Adrenal gland (tissue), 12 donors: ENCODE results near the gene CACNA1C. TPM values are rescaled to one million over a fixed set of nuclear protein-coding genes. Genes with fewer than 3 reads are reported as not detected.
A peak's percentile ranks its signal among the peaks of the same experiment; 100 is the strongest.

Source experiments
- DNase-seq, 7 donors: peaks; one replicate each; pipeline ENCODE4 v3.0.0-alpha.2; 2019 to 2020
- H3K27ac ChIP-seq, 5 donors: fragments of 200-600 bp; sonication (generic) in 4 of 5; 1 replicate in 3 of 5; 2 replicates in 2 of 5; pipeline versions ENCODE4 v1.5.1 to v1.8.0; 2016 to 2020; ENCODE audit warnings: mild to moderate bottlenecking in 1 of 5
- H3K27me3 ChIP-seq: fragments of 200-600 bp; 2 replicates; pipeline ENCODE4 v1.8.0; 2021
- H3K36me3 ChIP-seq, 2 donors: fragments of 200-600 bp; replicated peaks in 1 of 2; 1 replicate in 1 of 2; 2 replicates in 1 of 2; pipeline versions ENCODE4 v1.5.1 to v1.8.0; 2018 to 2022
- H3K4me1 ChIP-seq, 2 donors: fragments of 200-600 bp; replicated peaks in 1 of 2; 1 replicate in 1 of 2; 2 replicates in 1 of 2; pipeline versions ENCODE4 v1.5.1 to v1.8.0; 2018 to 2021
- H3K4me3 ChIP-seq, 4 donors: fragments of 200-600 bp; sonication (generic) in 3 of 4; one replicate each; pipeline ENCODE4 v1.5.1; 2016 to 2018
- H3K9me3 ChIP-seq, 3 donors: fragments of 200-600 bp; sonication (generic) in 1 of 3; replicated peaks in 1 of 3; 1 replicate in 2 of 3; 2 replicates in 1 of 3; pipeline versions ENCODE4 v1.5.1 to v1.8.0; 2016 to 2021
- CTCF ChIP-seq, 6 experiments: fragments of 450-650 bp in 4 of 6; fragments of 200-600 bp in 2 of 6; sonication (generic) in 1 of 6; IDR thresholded peaks; 1 replicate in 5 of 6; 2 replicates in 1 of 6; pipeline versions ENCODE4 v1.5.1 to v1.8.0; 2016 to 2021; ENCODE audit warnings: antibody characterized with exemption in 6 of 6, mild to moderate bottlenecking in 2 of 6, moderate library complexity in 1 of 6
- POLR2A ChIP-seq, 2 donors: fragments of 450-650 bp; IDR thresholded peaks; one replicate each; pipeline ENCODE4 v1.6.1; 2017; ENCODE audit warnings: antibody characterized with exemption in 2 of 2, mild to moderate bottlenecking in 2 of 2, moderate library complexity in 1 of 2
- WGBS, 4 donors: extraction: QIAGEN DNeasy Blood & Tissue Kit in 2 of 4; methylation state at CpG; one replicate each; pipeline versions ENCODE4 v1.1.5 to v1.1.7; 2013 to 2017; 5-methylcytosine and 5-hydroxymethylcytosine counted together
- intact Hi-C, 2 donors: fragments of 100-400 bp; cut with DNase I; formaldehyde crosslinking; loops; one replicate each; pipeline versions ENCODE4 v1.14.1 to v1.15.0; 2022 to 2023
- polyA plus RNA-seq, 3 donors: library from polyadenylated mRNA; stranded (reverse); fragments of 200-250 nt in 2 of 3; fragments of 350-450 nt in 1 of 3; fragmentation: Illumina TruSeq in 1 of 3; extraction: RNeasy Lipid Tissue Mini Kit (QIAGEN cat#74804) in 1 of 3; gene quantifications; one replicate each; pipeline ENCODE4 v1.2.3, GENCODE V29; 2013 to 2014
- total RNA-seq, 9 donors: library from RNA; depleted of rRNA in 4 of 9; stranded (reverse); fragments of >200 nt in 4 of 9; fragments of 120-200 nt in 1 of 9; fragmentation: NEBNext Ultra II Directional in 1 of 9; extraction: Animal tissue kit (Norgen Biotek cat#: 25700) in 1 of 9; gene quantifications; one replicate each; pipeline versions ENCODE4 v1.1.0 to v1.2.4, GENCODE V29; 2013 to 2023
- donor health status: healthy with polysubstance abuse.
- donor health status: Bipolar disorder and iron deficiency.
- donor health status: DM: yes; HTN: yes; CAD: no.
- donor health status: DM: no; HTN: no; CAD: no.
- donor health status: DM: no; HTN: no; CAD: no.
- donor health status: DM: yes; HTN: yes; CAD: no.

CACNA1C gene
- total and polyA plus RNA-seq, 12 donors: 1.4 to 5.8 (median 3.5) TPM

- intact Hi-C loops: no loop called here
- H3K4me3 ChIP-seq: no peak overlapping the region
- no peaks in the 10 kb centered on the region for H3K4me1 ChIP-seq
- H3K27me3 ChIP-seq: no peaks in the 10 kb centered on the region
- TF ChIP-seq CTCF (IDR thresholded peaks at IDR 0.05): no peak
- TF ChIP-seq POLR2A (IDR thresholded peaks at IDR 0.05): no peak
- WGBS, 4 donors: 91 to 96% (median 93%) methylated on average over 5 to 6 of the region's 6 CpGs
- H3K36me3 ChIP-seq: no peaks in the 10 kb centered on the region
- DNase-seq: no peak
- H3K9me3 ChIP-seq: peaks cover 0 to 8% (median 0%) of the 10 kb centered on the region in 3 donors
- no peak overlapping the region for H3K27ac ChIP-seq
Observed at GRCh38 chr12:2068653-2069052, 15.9 kb downstream of the CACNA1C start.

- Histone ChIP-seq H3K9me3 (peaks cover 0 to 8% (median 0%) of the 10 kb centered on the region in 3 donors), H3K27me3 (no peaks in the 10 kb centered on the region), H3K4me1 (no peaks in the 10 kb centered on the region), H3K4me3 (no peak overlapping the region), H3K27ac (no peak overlapping the region), H3K36me3 (no peaks in the 10 kb centered on the region)
- intact Hi-C loops: no loop called here
- no peak for TF ChIP-seq CTCF (IDR thresholded peaks at IDR 0.05)
- no peak for TF ChIP-seq POLR2A (IDR thresholded peaks at IDR 0.05)
- WGBS, 4 donors: 88 to 97% (median 94%) methylated on average over 2 of the region's 2 CpGs
- DNase-seq: no peak
Observed at GRCh38 chr12:2070440-2071045, 17.8 kb downstream of the CACNA1C start.

GRCh38 chr12:2074792-2075191 is 22.0 kb downstream of the CACNA1C start:
- 84 to 91% (median 85%) methylated on average over 4 of the region's 4 CpGs for WGBS, 4 donors
- no peaks in the 10 kb centered on the region for H3K36me3 ChIP-seq
- TF ChIP-seq CTCF (IDR thresholded peaks at IDR 0.05): no peak
- TF ChIP-seq POLR2A (IDR thresholded peaks at IDR 0.05): no peak
- H3K9me3 ChIP-seq: peaks cover 0 to 8% (median 0%) of the 10 kb centered on the region in 3 donors
- H3K4me1 ChIP-seq: no peaks in the 10 kb centered on the region
- DNase-seq: no peak
- H3K27ac ChIP-seq: peak overlapping the region in 1 of 5 donors; percentile 26
- intact Hi-C loops: no loop called here
- no peaks in the 10 kb centered on the region for H3K27me3 ChIP-seq
- H3K4me3 ChIP-seq: no peak overlapping the region

GRCh38 chr12:2075508-2076195 is 22.9 kb downstream of the CACNA1C start:
- no peaks in the 10 kb centered on the region for H3K27me3 ChIP-seq
- H3K36me3 ChIP-seq: no peaks in the 10 kb centered on the region
- no peak for DNase-seq
- intact Hi-C loops: no loop called here
- H3K9me3 ChIP-seq: no peaks in the 10 kb centered on the region
- 38 to 60% (median 57%) methylated on average over 8 to 9 of the region's 9 CpGs for WGBS, 4 donors
- H3K27ac ChIP-seq: peak overlapping the region in 2 of 5 donors; percentile 11 to 26
- TF ChIP-seq CTCF (IDR thresholded peaks at IDR 0.05): no peak
- no peak for TF ChIP-seq POLR2A (IDR thresholded peaks at IDR 0.05)
- no peak overlapping the region for H3K4me3 ChIP-seq
- H3K4me1 ChIP-seq: no peaks in the 10 kb centered on the region
